Stimulated activated CD8-positive, alpha-beta memory T cell treated with anti-CD3 and anti-CD28 coated beads, Interleukin-7, amount 100 ng/mL, for 48 hours (primary cell): ENCODE measurements around the gene C4orf36.

ENCODE experiments used
- DNase-seq, 2 donors: peaks; one replicate each; pipeline ENCODE4 v3.0.0-alpha.2; 2020; ENCODE audit warnings: low read depth in 1 of 2; ENCODE audit errors: extremely low read depth in 1 of 2

Gene C4orf36

DNA sequence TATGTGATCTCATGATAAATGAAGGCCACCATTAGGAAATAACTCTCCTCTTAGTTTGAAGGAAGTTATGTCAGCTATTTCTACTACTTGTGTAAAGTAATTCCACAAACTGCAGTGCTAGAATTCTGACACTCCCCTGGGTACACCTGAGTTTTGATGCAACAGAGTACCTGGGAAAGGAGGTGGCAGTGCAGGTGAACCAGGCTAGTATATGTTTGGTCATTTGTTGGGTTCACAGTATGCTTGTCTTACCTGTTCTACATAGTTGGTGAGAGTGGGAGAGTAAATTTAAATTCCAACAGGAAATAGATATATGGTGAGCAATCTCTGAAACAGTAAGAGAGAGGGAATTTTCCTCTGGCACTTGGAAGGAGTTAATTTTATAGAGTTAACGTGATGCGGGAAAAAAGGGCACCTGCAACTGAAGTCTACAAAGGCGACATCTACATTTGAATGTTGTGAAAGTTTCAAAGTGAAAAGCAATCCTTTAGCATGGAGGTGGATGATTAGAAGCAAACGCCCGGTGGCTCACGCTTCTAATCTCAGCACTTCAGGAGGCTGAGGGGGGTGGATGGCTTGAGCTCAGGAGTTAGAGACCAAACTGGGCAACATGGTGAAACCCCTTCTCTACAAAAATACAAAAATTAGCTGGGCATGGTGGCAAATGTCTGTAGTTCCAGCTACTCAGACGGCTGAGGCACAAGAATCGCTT, 34.7 kb downstream of the C4orf36 start:
- no peak for DNase-seq

GRCh38 chr4:86856896-86857295, 35.3 kb downstream of the C4orf36 start:
- no peak for DNase-seq

GRCh38 chr4:86855572-86855971, 36.6 kb downstream of the C4orf36 start:
- no peak for DNase-seq

GRCh38 chr4:86853209-86853608, 39.0 kb downstream of the C4orf36 start:
- DNase-seq, result no peak

DNA sequence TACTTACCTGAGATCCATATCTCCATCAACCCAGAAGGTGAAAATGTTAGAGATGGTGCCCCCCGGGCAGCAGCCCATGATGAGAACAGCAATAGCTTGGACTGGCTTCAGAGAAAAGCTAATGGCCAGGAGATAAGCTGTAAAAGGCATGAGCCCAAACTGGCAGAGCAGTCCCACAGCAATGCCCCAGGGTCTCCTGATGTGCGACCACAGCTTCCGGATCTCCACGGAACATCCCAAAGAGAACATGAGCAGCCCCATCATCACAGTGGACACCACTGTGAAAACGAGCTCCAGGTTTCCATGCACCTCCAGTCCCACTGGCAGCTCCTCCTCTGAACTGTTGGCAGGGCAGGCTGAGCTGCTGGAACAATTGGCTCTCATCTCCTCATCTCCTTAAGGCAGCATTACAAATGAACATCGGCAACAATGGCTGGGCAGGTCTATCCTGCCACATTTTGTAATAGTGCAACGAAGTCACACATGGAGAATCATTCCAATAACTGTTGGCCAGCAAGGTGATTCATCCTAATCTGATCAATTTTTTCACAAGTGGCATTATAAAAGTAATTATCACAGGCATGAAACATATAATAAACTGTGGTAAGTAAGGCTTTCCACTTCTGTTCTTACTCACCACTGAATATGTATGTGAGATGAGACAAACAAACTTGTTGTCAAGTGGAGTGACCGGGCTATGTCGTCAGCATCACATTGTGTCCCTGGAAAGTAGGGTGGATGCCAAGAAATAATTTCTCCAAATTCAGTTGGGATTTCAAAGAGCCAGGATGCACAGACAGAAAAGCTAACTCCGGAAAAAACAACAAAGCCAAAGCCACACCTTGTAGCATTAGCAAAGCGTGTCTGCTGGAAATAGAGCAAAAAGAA, 43.2 kb downstream of the C4orf36 start, which contains the start of gene SLC10A6:
TSS of gene SLC10A6 (minus strand) at position 653 of the 888 bp plus-strand sequence. CDS start at position 384, 269 bp downstream.
- no peak for DNase-seq

GRCh38 chr4:86848136-86848535, 44.1 kb downstream of the C4orf36 start:
- DNase-seq, result no peak

GRCh38 chr4:86847571-86847970, 44.7 kb downstream of the C4orf36 start:
- no peak for DNase-seq

- DNase-seq, result no peak
These were observed 45.3 kb downstream of the C4orf36 start for GRCh38 chr4:86846921-86847320.

DNA sequence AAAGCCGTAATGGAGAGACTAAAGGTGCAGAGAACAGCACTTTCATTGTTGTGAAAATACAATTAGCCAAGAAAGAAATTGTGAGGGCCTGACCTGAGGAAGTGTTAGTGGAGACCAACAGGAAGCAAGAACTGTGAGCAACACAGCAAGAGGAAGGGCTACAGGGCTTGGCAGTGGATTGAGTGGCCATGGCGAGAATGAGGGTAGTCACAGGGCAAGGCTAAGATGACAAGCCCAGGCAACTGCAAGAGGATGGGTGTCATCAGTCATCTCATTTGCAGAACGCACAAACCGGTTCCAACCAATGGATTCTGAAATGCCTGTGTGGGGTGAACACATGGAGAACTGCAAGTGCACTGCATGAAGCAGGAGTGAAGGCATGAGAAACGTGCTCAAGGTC, 46.6 kb downstream of the C4orf36 start:
- no peak for DNase-seq

- DNase-seq, result no peak
These were observed 50.9 kb downstream of the C4orf36 start for GRCh38 chr4:86841309-86841708.

DNA sequence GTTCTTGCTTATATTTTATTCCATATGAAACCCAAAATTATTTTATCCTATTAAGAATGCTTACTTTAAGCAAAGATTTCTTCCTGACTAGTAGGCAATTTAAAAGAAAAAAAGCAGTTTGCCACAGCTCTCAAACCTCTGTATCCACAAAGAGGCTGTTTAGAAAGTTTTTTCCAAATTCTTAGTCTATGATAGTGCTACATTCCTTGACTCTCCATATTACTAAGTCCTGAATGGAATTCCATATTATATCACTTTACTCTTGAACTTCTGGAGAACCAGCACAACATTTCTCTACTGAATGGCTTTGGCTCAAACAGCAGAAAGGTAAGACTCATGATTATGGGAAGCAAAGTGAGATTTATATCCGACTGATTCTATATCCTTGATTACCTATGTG, 51.4 kb downstream of the C4orf36 start:
- no peak for DNase-seq

- DNase-seq, result no peak
These were observed 54.3 kb downstream of the C4orf36 start for GRCh38 chr4:86837691-86838503.

DNA sequence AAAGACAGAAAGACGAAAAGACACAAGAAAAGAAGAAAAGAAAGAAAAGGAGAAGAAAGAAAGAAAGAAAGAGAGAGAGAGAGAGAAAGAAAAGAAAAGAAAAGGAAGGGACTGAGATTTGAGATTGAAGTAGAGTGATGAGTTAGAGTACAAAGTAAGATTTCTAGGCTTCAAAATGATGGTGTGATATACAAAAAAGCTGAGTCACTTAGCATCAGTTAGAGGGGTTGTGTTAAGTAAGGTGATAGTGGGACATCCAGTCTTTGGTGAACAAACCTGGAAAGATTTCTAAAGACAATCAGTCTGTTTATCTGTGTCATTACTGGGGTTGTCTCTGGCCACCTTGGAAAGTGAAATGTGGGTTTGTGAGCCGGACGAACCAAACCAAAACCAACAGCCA, 56.5 kb downstream of the C4orf36 start:
- no peak for DNase-seq

GRCh38 chr4:86834901-86835300, 57.3 kb downstream of the C4orf36 start:
- no peak for DNase-seq

DNA sequence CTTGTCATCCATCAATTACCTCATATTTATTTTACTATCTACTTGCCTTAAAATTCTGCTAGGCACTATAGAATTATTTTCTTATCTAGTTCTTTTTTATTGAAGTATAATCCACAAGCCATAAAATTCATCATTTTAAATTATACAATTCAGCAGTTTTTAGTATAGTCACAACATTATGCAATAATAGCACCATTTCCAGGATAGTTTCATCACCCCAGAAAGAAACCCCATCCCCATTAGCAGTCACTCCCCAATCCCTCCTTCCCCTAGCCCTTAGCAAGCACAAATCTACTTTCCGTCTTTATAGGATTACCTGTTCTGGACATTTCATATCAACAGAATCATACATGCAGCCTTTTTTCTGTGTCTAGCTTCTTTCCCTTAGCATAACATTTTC, 58.6 kb downstream of the C4orf36 start:
- DNase-seq, result no peak

DNA sequence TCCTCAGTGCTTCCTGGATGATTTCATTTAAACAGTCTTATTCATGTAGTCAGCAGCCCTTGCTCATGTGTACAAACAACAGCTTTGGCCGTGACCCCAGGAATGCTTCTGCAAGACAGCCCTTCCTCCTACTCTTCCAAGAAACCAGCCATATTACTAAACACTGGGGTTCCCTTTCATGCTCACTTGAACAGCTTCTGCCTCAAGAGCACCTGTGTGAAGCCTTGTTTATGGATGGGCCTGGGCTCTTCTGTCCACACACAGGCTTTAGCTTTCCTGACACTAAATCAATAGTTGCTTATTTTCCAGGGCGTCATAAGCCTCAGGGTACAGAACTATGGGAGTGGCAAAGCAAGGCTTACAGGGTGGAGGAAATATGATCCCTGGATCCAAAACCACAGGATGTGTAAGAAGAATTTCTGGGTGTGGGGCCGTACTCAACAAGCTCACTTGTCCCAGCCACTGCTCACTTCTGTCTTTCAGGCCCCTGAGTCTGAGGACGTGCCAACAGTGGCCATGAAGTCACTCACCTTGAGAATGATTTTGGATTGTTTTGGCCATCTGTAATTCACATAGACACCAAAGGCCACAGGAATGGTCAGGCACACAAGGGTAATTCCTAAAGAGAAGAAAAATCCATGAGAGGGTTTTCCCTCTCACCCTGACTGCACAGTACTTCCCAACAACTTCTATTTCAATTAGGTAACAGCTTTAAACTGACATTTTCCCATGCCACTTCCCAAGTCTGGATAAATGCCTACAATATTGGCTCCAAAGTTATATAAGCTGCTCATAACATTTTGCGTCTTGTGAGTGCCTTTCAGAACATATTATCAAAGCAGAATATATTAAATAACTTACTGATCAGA, 60.7 kb downstream of the C4orf36 start:
- no peak for DNase-seq
